GM23338 (cell line): ENCODE results near the gene ENTHD1. TPM values are rescaled to one million over a fixed set of nuclear protein-coding genes. Genes with fewer than 3 reads are reported as not detected.

Experiments used
- ATAC-seq: fragments of 200-7000 bp; cut with Tn5 transposase; 3 replicates; pipeline ENCODE4 v1.9.1; 2020
- DNase-seq: peaks from one replicate; pipeline ENCODE4 v3.0.0-alpha.2; 2015; ENCODE audit warnings: low spot score
- H2AFZ ChIP-seq: fragments of 200-600 bp; sonication (generic); 2 replicates; pipeline ENCODE4 v1.8.0; 2016; ENCODE audit warnings: antibody characterized with exemption, mild to moderate bottlenecking, moderate library complexity
- H3F3A ChIP-seq: fragments of 200-600 bp; sonication (generic); replicated peaks from 2 replicates; pipeline ENCODE4 v1.8.0; 2017; ENCODE audit warnings: antibody characterized with exemption, mixed run types, low read depth
- H3K27ac ChIP-seq: fragments of 200-600 bp; sonication (generic); 2 replicates; pipeline ENCODE4 v1.6.1; 2016; ENCODE audit warnings: low read depth
- H3K27me3 ChIP-seq: fragments of 200-600 bp; sonication (generic); 2 replicates; pipeline ENCODE4 v1.8.0; 2016; ENCODE audit warnings: mild to moderate bottlenecking, mixed run types, moderate library complexity; ENCODE audit not compliant: insufficient read depth
- H3K36me3 ChIP-seq: fragments of 200-600 bp; sonication (generic); 2 replicates; pipeline ENCODE4 v1.8.0; 2016; ENCODE audit warnings: mild to moderate bottlenecking; ENCODE audit not compliant: insufficient read depth
- H3K4me1 ChIP-seq: fragments of 200-600 bp; sonication (generic); 2 replicates; pipeline ENCODE4 v1.8.0; 2016; ENCODE audit warnings: mild to moderate bottlenecking, moderate library complexity; ENCODE audit not compliant: insufficient read depth
- H3K4me2 ChIP-seq: fragments of 200-600 bp; sonication (generic); 2 replicates; pipeline ENCODE4 v1.7.1; 2017; ENCODE audit warnings: mixed run types
- H3K4me3 ChIP-seq: fragments of 200-600 bp; sonication (generic); 2 replicates; pipeline ENCODE4 v1.6.1; 2016; ENCODE audit warnings: mixed run types
- H3K79me2 ChIP-seq: fragments of 200-600 bp; sonication (generic); replicated peaks from 2 replicates; pipeline ENCODE4 v1.8.0; 2017; ENCODE audit warnings: mild to moderate bottlenecking; ENCODE audit not compliant: insufficient read depth
- H3K9me2 ChIP-seq: fragments of 200-600 bp; sonication (generic); 2 replicates; pipeline ENCODE4 v1.8.0; 2017; ENCODE audit not compliant: insufficient read depth
- H4K20me1 ChIP-seq: fragments of 200-600 bp; sonication (generic); replicated peaks from 2 replicates; pipeline ENCODE4 v1.8.0; 2017; ENCODE audit warnings: mild to moderate bottlenecking; ENCODE audit not compliant: insufficient read depth
- H3K27ac Mint-ChIP-seq: 2 replicates; pipeline ENCODE4 v1.8.0; 2020; ENCODE audit warnings: inconsistent platforms, mild to moderate bottlenecking, moderate library complexity, mixed read lengths
- H3K27me3 Mint-ChIP-seq: 3 replicates; pipeline ENCODE4 v1.8.0; 2022; ENCODE audit warnings: low read depth, mild to moderate bottlenecking, moderate library complexity, mixed read lengths, inconsistent platforms; ENCODE audit not compliant: insufficient read depth, poor library complexity
- H3K36me3 Mint-ChIP-seq: 3 replicates; pipeline ENCODE4 v1.8.0; 2021; ENCODE audit warnings: low read depth, mild to moderate bottlenecking, inconsistent platforms, moderate library complexity, mixed read lengths
- H3K4me1 Mint-ChIP-seq: 3 replicates; pipeline ENCODE4 v1.8.0; 2020; ENCODE audit warnings: mild to moderate bottlenecking, inconsistent platforms, mixed read lengths
- H3K4me3 Mint-ChIP-seq: 3 replicates; pipeline ENCODE4 v1.8.0; 2021; ENCODE audit warnings: moderate library complexity, mild to moderate bottlenecking, inconsistent platforms, mixed read lengths
- H3K9me3 Mint-ChIP-seq: 3 replicates; pipeline ENCODE4 v1.8.0; 2020; ENCODE audit warnings: moderate library complexity, mild to moderate bottlenecking, inconsistent platforms, mixed read lengths
- CREB1 ChIP-seq: fragments of 250-450 bp; sonication (Bioruptor Pico); IDR thresholded peaks from 2 replicates; pipeline ENCODE4 v1.5.0; 2020; ENCODE audit warnings: low read depth, mild to moderate bottlenecking, moderate library complexity
- CTCF ChIP-seq, 2 experiments: fragments of 200-600 bp in 1 of 2; sonication (generic) in 1 of 2; conservative IDR thresholded peaks; 2 replicates each; pipeline versions ENCODE4 v1.5.1 to v1.6.1; 2016 to 2017; ENCODE audit warnings: antibody characterized with exemption in 2 of 2, low read depth in 2 of 2, mild to moderate bottlenecking in 2 of 2, moderate library complexity in 1 of 2
- ETS1 ChIP-seq: IDR thresholded peaks from 2 replicates; pipeline ENCODE4 v1.6.1; 2016; ENCODE audit warnings: antibody characterized with exemption
- EZH2 ChIP-seq: fragments of 200-600 bp; sonication (generic); IDR thresholded peaks from one replicate; pipeline ENCODE4 v1.8.0; 2017; ENCODE audit warnings: antibody characterized with exemption, mild to moderate bottlenecking, low read depth; ENCODE audit not compliant: unreplicated experiment
- EZH2phosphoT487 ChIP-seq: fragments of 200-600 bp; sonication (generic); IDR thresholded peaks from one replicate; pipeline ENCODE4 v1.8.1; 2018; ENCODE audit warnings: antibody characterized with exemption; ENCODE audit not compliant: unreplicated experiment
- JUNB ChIP-seq: IDR thresholded peaks from one replicate; pipeline ENCODE4 v1.6.1; 2016; ENCODE audit warnings: antibody characterized with exemption; ENCODE audit not compliant: unreplicated experiment
- NANOG ChIP-seq: IDR thresholded peaks from 2 replicates; pipeline ENCODE4 v1.6.1; 2016; ENCODE audit warnings: antibody characterized with exemption, borderline replicate concordance
- POLR2AphosphoS5 ChIP-seq: IDR thresholded peaks from 2 replicates; pipeline ENCODE4 v1.6.1; 2016; ENCODE audit warnings: antibody characterized with exemption, low read depth
- REST ChIP-seq: IDR thresholded peaks from one replicate; pipeline ENCODE4 v1.6.1; 2018; ENCODE audit warnings: antibody characterized with exemption; ENCODE audit not compliant: unreplicated experiment
- STAT1 ChIP-seq: IDR thresholded peaks from one replicate; pipeline ENCODE4 v1.6.1; 2016; ENCODE audit warnings: antibody characterized with exemption; ENCODE audit not compliant: unreplicated experiment
- ZNF114 ChIP-seq: fragments of 250-450 bp; sonication (Bioruptor Pico); IDR thresholded peaks from 2 replicates; pipeline ENCODE4 v1.5.0; 2020; ENCODE audit warnings: mild to moderate bottlenecking, moderate library complexity
- ZNF331 ChIP-seq: fragments of 250-450 bp; sonication (Bioruptor Pico); IDR thresholded peaks from 2 replicates; pipeline ENCODE4 v1.5.0; 2020; ENCODE audit warnings: low read depth, mild to moderate bottlenecking, moderate library complexity
- ZNF462 ChIP-seq: fragments of 250-450 bp; sonication (Bioruptor Pico); IDR thresholded peaks from 2 replicates; pipeline ENCODE4 v1.5.0; 2020; ENCODE audit warnings: mild to moderate bottlenecking, moderate library complexity
- polyA plus RNA-seq: library from polyadenylated mRNA; unstranded; fragments of >200 nt; fragmentation: Nextera tagmentation; extraction: Ambion mirVana; gene quantifications from 2 replicates; pipeline ENCODE4 v1.2.1, GENCODE V29; 2016
- total RNA-seq: library from RNA; depleted of rRNA; stranded (reverse); fragments of >200 nt; shearing (Covaris generic); gene quantifications from 2 replicates; pipeline ENCODE4 v1.2.3, GENCODE V29; 2014

Gene ENTHD1
- total and polyA plus RNA-seq, 2 experiments from 2014 or later: not detected

GRCh38 chr22:39928536-39929520 is 35.3 kb upstream of the ENTHD1 start:
- no peaks in the 10 kb centered on the region for H3F3A ChIP-seq
- H3K4me2 ChIP-seq: no peak overlapping the region
- no peak overlapping the region for H3K27ac ChIP-seq
- no peaks in the 10 kb centered on the region for H3K9me3 Mint-ChIP-seq
- H4K20me1 ChIP-seq: no peaks in the 10 kb centered on the region
- H3K79me2 ChIP-seq: no peaks in the 10 kb centered on the region
- H3K36me3 ChIP-seq: no peaks in the 10 kb centered on the region
- ATAC-seq (no peak), DNase-seq (no peak)
- no peaks in the 10 kb centered on the region for H3K9me2 ChIP-seq
- H3K4me1 Mint-ChIP-seq: peaks cover 26% of the 10 kb centered on the region
- TF ChIP-seq NANOG (no peak), EZH2phosphoT487 (no peak), JUNB (no peak), ZNF114 (no peak), POLR2AphosphoS5 (no peak), ZNF331 (CRISPR knock-in tag) (no peak), ZNF462 (CRISPR knock-in tag) (no peak), EZH2 (no peak), REST (no peak), CTCF (conservative IDR thresholded peaks at IDR 0.05; ENCODE audit: low read depth in 2 of 2) (no peak), STAT1 (no peak), CREB1 (no peak), ETS1 (no peak)
- H3K27me3 Mint-ChIP-seq: peaks cover 4% of the 10 kb centered on the region
- no peak overlapping the region for H2AFZ ChIP-seq
- peaks cover 13% of the 10 kb centered on the region for H3K4me1 ChIP-seq
- H3K36me3 Mint-ChIP-seq: no peaks in the 10 kb centered on the region
- H3K27ac Mint-ChIP-seq: no peak overlapping the region
- no peak overlapping the region for H3K4me3 ChIP-seq
- H3K4me3 Mint-ChIP-seq: no peak overlapping the region
- H3K27me3 ChIP-seq: no peaks in the 10 kb centered on the region
